Caco-2 (cell line): ENCODE results near the gene FBXL15. TPM values are rescaled to one million over a fixed set of nuclear protein-coding genes. Genes with fewer than 3 reads are reported as not detected.

Experiments
- BruUV-seq: library from RNA; stranded (reverse); fragments of 400-500 nt; replicated peaks from 2 replicates; lab custom pipeline; 2021; lab: Mats Ljungman, UMichigan
- CTCF ChIA-PET: fragments of 300-600 bp; sonication (Branson Sonifier 250); formaldehyde crosslinking; loops from one replicate; lab custom pipeline; 2022; ENCODE audit warnings: antibody characterized with exemption; lab: Charles Lee
- POLR2A ChIA-PET: fragments of 300-600 bp; sonication (Branson Sonifier 250); formaldehyde crosslinking; loops from one replicate; lab custom pipeline; 2022; ENCODE audit warnings: antibody characterized with exemption; lab: Charles Lee
- DNase-seq, 2 experiments: peaks; one replicate each; pipeline versions ENCODE4 v3.0.0 to v3.0.0-alpha.2; 2020 to 2022
- H3K27me3 ChIP-seq: replicated peaks from 2 replicates; pipeline ENCODE4 v1.6.0; 2011; ENCODE audit warnings: low read length; ENCODE audit not compliant: control insufficient read depth, insufficient read depth
- H3K36me3 ChIP-seq: 2 replicates; pipeline ENCODE4 v1.5.1; 2011; ENCODE audit warnings: low read length; ENCODE audit not compliant: control insufficient read depth, insufficient read depth
- H3K4me1 ChIP-seq: fragments of 250-450 bp; sonication (Bioruptor Pico); 2 replicates; pipeline ENCODE4 v1.5.1; 2020; ENCODE audit warnings: mild to moderate bottlenecking
- H3K4me3 ChIP-seq: 2 replicates; pipeline ENCODE4 v1.5.1; 2011; ENCODE audit warnings: low read depth, mild to moderate bottlenecking, control low read depth, low read length
- H3K9me3 ChIP-seq: fragments of 250-450 bp; sonication (Bioruptor Pico); 2 replicates; pipeline ENCODE4 v1.5.1; 2020; ENCODE audit warnings: mild to moderate bottlenecking, moderate library complexity
- H3K27ac Mint-ChIP-seq: one replicate; pipeline ENCODE4 v1.8.0; 2022; ENCODE audit warnings: mixed read lengths; ENCODE audit not compliant: unreplicated experiment
- H3K27me3 Mint-ChIP-seq: one replicate; pipeline ENCODE4 v1.8.0; 2022; ENCODE audit warnings: mixed read lengths; ENCODE audit not compliant: insufficient read depth, unreplicated experiment
- H3K36me3 Mint-ChIP-seq: one replicate; pipeline ENCODE4 v1.8.0; 2022; ENCODE audit warnings: mild to moderate bottlenecking, mixed read lengths; ENCODE audit not compliant: insufficient read depth, unreplicated experiment
- H3K4me1 Mint-ChIP-seq: one replicate; pipeline ENCODE4 v1.8.0; 2022; ENCODE audit warnings: low read depth, mixed read lengths; ENCODE audit not compliant: unreplicated experiment
- H3K4me3 Mint-ChIP-seq: one replicate; pipeline ENCODE4 v1.8.0; 2022; ENCODE audit warnings: mild to moderate bottlenecking, moderate library complexity, mixed read lengths; ENCODE audit not compliant: unreplicated experiment
- H3K9me3 Mint-ChIP-seq: one replicate; pipeline ENCODE4 v1.8.0; 2022; ENCODE audit warnings: mixed read lengths; ENCODE audit not compliant: unreplicated experiment
- intact Hi-C: fragments of 100-400 bp; cut with micrococcal nuclease; formaldehyde crosslinking; loops from one replicate; pipeline ENCODE4 v1.10.0; 2022; ENCODE audit not compliant: unreplicated experiment
- total RNA-seq: library from RNA; stranded (reverse); gene quantifications from 2 replicates; pipeline ENCODE4 v1.2.3, GENCODE V29; 2022
- TF ChIP-seq, protein P1 (sequence below), 2 experiments: fragments of 200-600 bp in 1 of 2; IDR thresholded peaks; 1 replicate in 1 of 2; 2 replicates in 1 of 2; pipeline versions ENCODE4 v1.5.1 to v1.8.0; 2011 to 2022; ENCODE audit warnings: antibody characterized with exemption in 1 of 2, control low read depth in 1 of 2, inconsistent platforms in 1 of 2, low read depth in 1 of 2, low read length in 1 of 2, mild to moderate bottlenecking in 1 of 2, moderate library complexity in 1 of 2; ENCODE audit not compliant: insufficient read depth in 1 of 2, severe bottlenecking in 1 of 2, unreplicated experiment in 1 of 2

The FBXL15 gene
- total RNA-seq, 1 experiment from 2014 or later, result 7.9 TPM

- Mint-ChIP-seq H3K4me1 (peaks cover 7% of the 10 kb centered on the region), H3K27me3 (no peaks in the 10 kb centered on the region), H3K27ac (no peak overlapping the region), H3K9me3 (no peaks in the 10 kb centered on the region), H3K36me3 (peaks cover 25% of the 10 kb centered on the region), H3K4me3 (no peak overlapping the region)
- H3K9me3 ChIP-seq, result no peaks in the 10 kb centered on the region
- TF ChIP-seq, protein P1, sequence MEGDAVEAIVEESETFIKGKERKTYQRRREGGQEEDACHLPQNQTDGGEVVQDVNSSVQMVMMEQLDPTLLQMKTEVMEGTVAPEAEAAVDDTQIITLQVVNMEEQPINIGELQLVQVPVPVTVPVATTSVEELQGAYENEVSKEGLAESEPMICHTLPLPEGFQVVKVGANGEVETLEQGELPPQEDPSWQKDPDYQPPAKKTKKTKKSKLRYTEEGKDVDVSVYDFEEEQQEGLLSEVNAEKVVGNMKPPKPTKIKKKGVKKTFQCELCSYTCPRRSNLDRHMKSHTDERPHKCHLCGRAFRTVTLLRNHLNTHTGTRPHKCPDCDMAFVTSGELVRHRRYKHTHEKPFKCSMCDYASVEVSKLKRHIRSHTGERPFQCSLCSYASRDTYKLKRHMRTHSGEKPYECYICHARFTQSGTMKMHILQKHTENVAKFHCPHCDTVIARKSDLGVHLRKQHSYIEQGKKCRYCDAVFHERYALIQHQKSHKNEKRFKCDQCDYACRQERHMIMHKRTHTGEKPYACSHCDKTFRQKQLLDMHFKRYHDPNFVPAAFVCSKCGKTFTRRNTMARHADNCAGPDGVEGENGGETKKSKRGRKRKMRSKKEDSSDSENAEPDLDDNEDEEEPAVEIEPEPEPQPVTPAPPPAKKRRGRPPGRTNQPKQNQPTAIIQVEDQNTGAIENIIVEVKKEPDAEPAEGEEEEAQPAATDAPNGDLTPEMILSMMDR (IDR thresholded peaks at IDR 0.05; ENCODE audit: insufficient read depth in 1 of 2, low read depth in 1 of 2, low read length in 1 of 2, severe bottlenecking in 1 of 2, unreplicated experiment in 1 of 2), result no peak
- no TSS peak for BruUV-seq
- DNase-seq, result no peak
- peaks cover 4% of the 10 kb centered on the region; the same call in 1 of the 2 replicates for H3K4me1 ChIP-seq
- intact Hi-C loops, result no loop called here
- POLR2A ChIA-PET, result no interaction called here
- CTCF ChIA-PET, result interaction anchor here (0.7 kb wide), 1 partner anchor 12 kb away, joined by 3 read pairs; no protein-coding TSS in a partner anchor
- H3K27me3 ChIP-seq, result peaks cover 1% of the 10 kb centered on the region; the same call in 1 of the 2 replicates
- H3K36me3 ChIP-seq, result no peaks in the 10 kb centered on the region
- H3K4me3 ChIP-seq, result no peak overlapping the region
Observed at GRCh38 chr10:102416695-102417094, 3.9 kb upstream of the FBXL15 start.

- Mint-ChIP-seq H3K27me3 (no peaks in the 10 kb centered on the region), H3K4me1 (peaks cover 7% of the 10 kb centered on the region), H3K27ac (peak within 1 kb of the TSS; percentile 68), H3K36me3 (peaks cover 28% of the 10 kb centered on the region), H3K4me3 (peak within 1 kb of the TSS; percentile 99), H3K9me3 (no peaks in the 10 kb centered on the region)
- TF ChIP-seq, protein P1 (IDR thresholded peaks at IDR 0.05; ENCODE audit: insufficient read depth in 1 of 2, low read depth in 1 of 2, low read length in 1 of 2, severe bottlenecking in 1 of 2, unreplicated experiment in 1 of 2), result no peak
- Histone ChIP-seq H3K9me3 (no peaks in the 10 kb centered on the region), H3K36me3 (0 out of 2 replicates have a peak, but pooled peaks cover 1% of the 10 kb centered on the region), H3K4me3 (peak within 1 kb of the TSS; percentile 83), H3K4me1 (peaks cover 9% of the 10 kb centered on the region; the same call in 1 of the 2 replicates), H3K27me3 (no peaks in the 10 kb centered on the region)
- BruUV-seq, result no TSS peak
- ChIA-PET CTCF (interaction anchor here (1.0 kb wide), 1 partner anchor 249 kb away, joined by 3 read pairs; no protein-coding TSS in a partner anchor), POLR2A (no interaction called here)
- peak in 1 of 2 experiments; percentile 33 for DNase-seq
- intact Hi-C loops, result no loop called here
Observed at GRCh38 chr10:102418622-102419268, 1.9 kb upstream of the FBXL15 start, which contains the start of gene PSD. Gene PSD, minus strand, starts transcription at chr10:102418785. Its CDS starts 1,747 bp downstream, at chr10:102417038.

DNA sequence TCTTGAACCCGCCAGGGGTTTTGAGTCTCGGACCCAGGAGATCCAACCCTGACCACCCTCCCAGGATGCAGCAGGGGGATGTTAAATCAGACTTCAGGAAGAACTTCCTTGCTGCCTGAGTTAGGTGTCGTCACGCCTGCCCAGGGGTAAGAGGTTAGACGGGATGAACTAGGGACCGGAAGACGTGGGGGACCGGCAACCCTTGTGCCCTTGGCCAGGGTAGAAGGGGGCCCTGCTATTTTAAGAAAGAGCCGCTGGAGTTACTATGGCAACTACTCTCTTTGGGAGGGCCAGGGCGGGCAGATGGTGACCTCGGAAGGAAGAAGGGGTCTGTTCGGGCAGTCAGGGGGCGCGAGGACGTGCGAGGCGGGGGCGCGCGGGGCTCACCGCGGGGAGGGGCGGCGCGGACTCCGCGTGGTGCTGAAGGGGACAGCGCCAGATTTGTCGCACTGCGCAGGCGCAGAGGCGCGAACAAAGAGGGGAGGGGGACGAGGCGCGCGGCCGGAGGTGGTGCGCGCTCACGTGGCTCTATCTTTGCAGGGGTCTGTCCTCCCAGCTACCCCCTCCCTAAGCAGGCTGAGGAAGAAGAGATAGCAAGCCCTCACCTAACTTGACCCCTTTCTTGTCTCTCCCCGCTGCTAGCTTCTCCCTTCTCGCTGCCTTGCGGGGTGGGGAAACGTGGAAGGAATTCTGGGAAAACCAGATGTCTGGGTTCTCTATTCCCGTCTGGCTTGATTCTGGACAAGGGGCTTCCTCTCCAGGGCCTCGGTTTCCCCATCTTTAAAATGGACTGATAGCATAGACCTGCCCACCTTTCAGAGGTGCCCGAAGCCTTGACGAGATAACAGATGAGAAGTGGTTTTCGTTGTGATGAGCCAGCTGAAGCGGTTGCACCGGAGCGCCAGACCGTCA is 1.1 kb upstream of the FBXL15 start:
- DNase-seq, result peak; percentile 77 to 88
- H3K27ac Mint-ChIP-seq, result peak overlapping the region; percentile 68
- Histone ChIP-seq H3K9me3 (no peaks in the 10 kb centered on the region), H3K27me3 (no peaks in the 10 kb centered on the region), H3K36me3 (0 out of 2 replicates have a peak, but pooled peaks cover 1% of the 10 kb centered on the region), H3K4me3 (peak overlapping the region; percentile 83), H3K4me1 (peaks cover 9% of the 10 kb centered on the region; the same call in 1 of the 2 replicates)
- intact Hi-C loops, result loop anchor here (2.0 to 5.0 kb wide), 2 partner anchors 41 to 163 kb away; no protein-coding TSS in a partner anchor
- no peaks in the 10 kb centered on the region for H3K9me3 Mint-ChIP-seq
- H3K27me3 Mint-ChIP-seq, result no peaks in the 10 kb centered on the region
- peaks cover 7% of the 10 kb centered on the region for H3K4me1 Mint-ChIP-seq
- ChIA-PET POLR2A (interaction anchor here (1.4 kb wide), 1 partner anchor 13 kb away, joined by 6 read pairs; the partner anchor contains the start of gene CUEDC2), CTCF (interaction anchor here (1.0 to 5.3 kb wide), 6 partner anchors 13 to 34 kb away, joined by 3 to 37 read pairs (median 4); partner anchors contain the start of genes CUEDC2 and NFKB2)
- no TSS peak for BruUV-seq
- TF ChIP-seq, protein P1 (IDR thresholded peaks at IDR 0.05; ENCODE audit: insufficient read depth in 1 of 2, low read depth in 1 of 2, low read length in 1 of 2, severe bottlenecking in 1 of 2, unreplicated experiment in 1 of 2), result no peak
- H3K36me3 Mint-ChIP-seq, result peaks cover 33% of the 10 kb centered on the region
- H3K4me3 Mint-ChIP-seq, result peak overlapping the region; percentile 99
